Transverse colon (tissue), 4 donors: Measurements from ENCODE around the gene PARN. TPM values are rescaled to one million over a fixed set of nuclear protein-coding genes. Genes with fewer than 3 reads are reported as not detected.

Experiments
- DNase-seq: peaks from one replicate; pipeline ENCODE4 v3.0.0-alpha.2; 2019
- H3K27ac ChIP-seq, 4 donors: fragments of 200-600 bp; sonication (generic); 2 replicates each; pipeline ENCODE4 v1.5.1; 2016 to 2018; ENCODE audit warnings: inconsistent platforms in 4 of 4
- H3K27me3 ChIP-seq: fragments of 200-600 bp; sonication (generic); 2 replicates; pipeline ENCODE4 v1.5.1; 2017; ENCODE audit warnings: inconsistent platforms
- H3K36me3 ChIP-seq, 4 donors: fragments of 200-600 bp; sonication (generic); 2 replicates each; pipeline ENCODE4 v1.5.1; 2017 to 2019; ENCODE audit warnings: inconsistent platforms in 4 of 4
- H3K4me1 ChIP-seq, 4 donors: fragments of 200-600 bp; sonication (generic); 2 replicates each; pipeline ENCODE4 v1.5.1; 2017 to 2020; ENCODE audit warnings: inconsistent platforms in 4 of 4
- H3K4me3 ChIP-seq, 4 donors: fragments of 200-600 bp; sonication (generic); 1 replicate in 1 of 4; 2 replicates in 3 of 4; pipeline versions ENCODE4 v1.5.1 to v1.6.1; 2017 to 2019; ENCODE audit warnings: inconsistent platforms in 4 of 4
- H3K9me3 ChIP-seq, 2 donors: fragments of 200-600 bp; sonication (generic); 2 replicates each; pipeline ENCODE4 v1.5.1; 2017 to 2019; ENCODE audit warnings: inconsistent platforms in 2 of 2
- EP300 ChIP-seq: sonication (generic); formaldehyde crosslinking; IDR thresholded peaks from one replicate; pipeline ENCODE4 v1.6.1; 2017; ENCODE audit warnings: antibody characterized with exemption, low read depth
- POLR2A ChIP-seq: fragments of 450-650 bp; IDR thresholded peaks from one replicate; pipeline ENCODE4 v1.6.1; 2016; ENCODE audit warnings: antibody characterized with exemption, mild to moderate bottlenecking, moderate library complexity
- POLR2AphosphoS5 ChIP-seq, 3 donors: sonication (generic); formaldehyde crosslinking; IDR thresholded peaks; one replicate each; pipeline ENCODE4 v1.6.1; 2016; ENCODE audit warnings: antibody characterized with exemption in 3 of 3
- WGBS, 2 donors: methylation state at CpG; one replicate each; pipeline ENCODE4 v1.1.5; 2018; ENCODE audit warnings: low coverage in 1 of 2; 5-methylcytosine and 5-hydroxymethylcytosine counted together
- in situ Hi-C, 4 donors: fragments of 200-750 bp; cut with MboI; loops; one replicate each; pipeline versions ENCODE4 v1.15.0 to v1.15.1; 2017; ENCODE audit warnings: low sequenced_read_pairs in 3 of 4, low pct_ligation_motif_present in 1 of 4, low pct_unique_long_range_greater_than_20kb in 1 of 4
- intact Hi-C: fragments of 100-400 bp; cut with DNase I; formaldehyde crosslinking; loops from one replicate; pipeline ENCODE4 v1.15.1; 2023; ENCODE audit warnings: low total_unique reads
- total RNA-seq, 4 donors: library from RNA; depleted of rRNA; stranded (reverse); fragments of >200 nt; gene quantifications; one replicate each; pipeline ENCODE4 v1.1.0, GENCODE V29; 2016
- TF ChIP-seq, protein P1 (sequence below), 5 experiments: fragments of 200-600 bp in 3 of 5; fragments of 450-650 bp in 2 of 5; sonication (generic) in 3 of 5; IDR thresholded peaks; 1 replicate in 2 of 5; 2 replicates in 3 of 5; pipeline ENCODE4 v1.5.1; 2016 to 2017; ENCODE audit warnings: antibody characterized with exemption in 5 of 5, inconsistent platforms in 3 of 5, mild to moderate bottlenecking in 2 of 5, moderate library complexity in 1 of 5

PARN gene
- total RNA-seq, 4 donors from 2014 or later = 26.9 to 57.3 (median 34.1) TPM

DNA sequence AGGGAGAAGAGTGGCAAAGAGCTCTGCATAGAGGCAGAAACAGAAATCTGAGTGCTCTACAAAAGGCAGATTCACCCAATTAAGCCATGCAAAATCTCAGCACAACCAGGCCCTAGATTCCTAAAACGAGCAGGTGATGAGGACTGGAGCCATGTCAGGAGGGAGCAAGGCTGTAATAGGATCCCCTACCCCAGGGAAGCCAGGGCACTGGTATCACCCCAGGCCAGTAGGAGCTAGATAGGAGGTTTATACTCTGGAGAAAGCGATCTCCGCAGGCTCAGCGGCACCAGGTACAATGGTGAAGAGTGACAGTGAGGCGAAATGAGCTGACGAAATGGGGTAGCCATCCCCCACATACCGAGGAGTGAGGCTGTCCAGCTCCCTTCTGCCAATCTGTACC lies 171.5 kb downstream of the PARN start:
- H3K27me3 ChIP-seq = no peaks in the 10 kb centered on the region
- H3K4me3 ChIP-seq = no peak overlapping the region
- H3K27ac ChIP-seq = no peak overlapping the region
- intact Hi-C loops (no loop called here), in situ Hi-C loops (loop anchor here in 1 of 4 donors (10.0 kb wide), 1 partner anchor 64 kb away; no protein-coding TSS in a partner anchor)
- 90 to 93% methylated on average over 7 of the region's 7 CpGs for WGBS, 2 donors
- TF ChIP-seq POLR2A (no peak), EP300 (no peak), POLR2AphosphoS5 (IDR thresholded peaks at IDR 0.05) (no peak)
- TF ChIP-seq, protein P1, sequence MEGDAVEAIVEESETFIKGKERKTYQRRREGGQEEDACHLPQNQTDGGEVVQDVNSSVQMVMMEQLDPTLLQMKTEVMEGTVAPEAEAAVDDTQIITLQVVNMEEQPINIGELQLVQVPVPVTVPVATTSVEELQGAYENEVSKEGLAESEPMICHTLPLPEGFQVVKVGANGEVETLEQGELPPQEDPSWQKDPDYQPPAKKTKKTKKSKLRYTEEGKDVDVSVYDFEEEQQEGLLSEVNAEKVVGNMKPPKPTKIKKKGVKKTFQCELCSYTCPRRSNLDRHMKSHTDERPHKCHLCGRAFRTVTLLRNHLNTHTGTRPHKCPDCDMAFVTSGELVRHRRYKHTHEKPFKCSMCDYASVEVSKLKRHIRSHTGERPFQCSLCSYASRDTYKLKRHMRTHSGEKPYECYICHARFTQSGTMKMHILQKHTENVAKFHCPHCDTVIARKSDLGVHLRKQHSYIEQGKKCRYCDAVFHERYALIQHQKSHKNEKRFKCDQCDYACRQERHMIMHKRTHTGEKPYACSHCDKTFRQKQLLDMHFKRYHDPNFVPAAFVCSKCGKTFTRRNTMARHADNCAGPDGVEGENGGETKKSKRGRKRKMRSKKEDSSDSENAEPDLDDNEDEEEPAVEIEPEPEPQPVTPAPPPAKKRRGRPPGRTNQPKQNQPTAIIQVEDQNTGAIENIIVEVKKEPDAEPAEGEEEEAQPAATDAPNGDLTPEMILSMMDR (IDR thresholded peaks at IDR 0.05) = no peak
- no peaks in the 10 kb centered on the region for H3K4me1 ChIP-seq
- no peak for DNase-seq
- H3K36me3 ChIP-seq = no peaks in the 10 kb centered on the region
- H3K9me3 ChIP-seq = peaks cover 0 to under 1% of the 10 kb centered on the region in 2 donors

DNA sequence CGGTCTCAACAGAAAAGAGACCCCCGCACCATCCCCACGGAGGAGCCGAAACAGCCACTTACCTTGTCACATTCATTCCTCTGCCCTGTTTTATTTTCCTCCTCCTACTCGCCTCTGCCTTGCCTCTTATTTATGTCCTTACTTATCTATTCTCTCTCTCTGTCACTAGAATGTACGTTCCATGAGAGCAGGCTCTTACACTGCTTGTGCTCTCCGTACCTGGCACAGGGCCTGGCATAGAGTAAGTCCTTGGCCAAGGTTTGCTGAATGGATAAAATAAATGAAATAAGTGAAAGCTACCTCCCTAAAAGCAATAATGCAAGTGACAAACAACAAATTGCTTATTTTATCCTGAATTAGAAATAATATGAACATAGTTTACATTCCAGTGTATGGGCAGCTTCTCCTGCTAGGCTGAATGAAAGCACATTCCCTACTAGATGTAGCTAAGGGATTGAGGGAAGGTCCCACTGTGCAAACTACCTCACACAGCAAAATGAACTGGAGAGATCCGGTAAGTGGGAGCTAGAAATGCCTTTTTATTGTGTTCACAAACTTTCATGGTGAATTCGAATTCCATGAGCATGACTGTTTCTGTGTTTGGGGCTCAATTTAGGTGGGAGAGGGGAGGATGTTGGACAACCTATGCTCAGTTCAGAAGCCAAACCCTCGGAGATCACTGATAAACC lies 173.1 kb downstream of the PARN start:
- DNase-seq = no peak
- H3K4me3 ChIP-seq = no peak overlapping the region
- no peaks in the 10 kb centered on the region for H3K27me3 ChIP-seq
- 95 to 96% methylated on average over 9 to 10 of the region's 10 CpGs for WGBS, 2 donors
- in situ Hi-C loops = loop anchor here in 1 of 4 donors (10.0 kb wide), 1 partner anchor 62 kb away; no protein-coding TSS in a partner anchor
- no peak overlapping the region for H3K27ac ChIP-seq
- intact Hi-C loops = no loop called here
- H3K36me3 ChIP-seq = no peaks in the 10 kb centered on the region
- TF ChIP-seq POLR2A (no peak), EP300 (no peak), POLR2AphosphoS5 (IDR thresholded peaks at IDR 0.05) (no peak)
- TF ChIP-seq, protein P1 (IDR thresholded peaks at IDR 0.05) = no peak
- no peaks in the 10 kb centered on the region for H3K4me1 ChIP-seq
- no peaks in the 10 kb centered on the region for H3K9me3 ChIP-seq

DNA sequence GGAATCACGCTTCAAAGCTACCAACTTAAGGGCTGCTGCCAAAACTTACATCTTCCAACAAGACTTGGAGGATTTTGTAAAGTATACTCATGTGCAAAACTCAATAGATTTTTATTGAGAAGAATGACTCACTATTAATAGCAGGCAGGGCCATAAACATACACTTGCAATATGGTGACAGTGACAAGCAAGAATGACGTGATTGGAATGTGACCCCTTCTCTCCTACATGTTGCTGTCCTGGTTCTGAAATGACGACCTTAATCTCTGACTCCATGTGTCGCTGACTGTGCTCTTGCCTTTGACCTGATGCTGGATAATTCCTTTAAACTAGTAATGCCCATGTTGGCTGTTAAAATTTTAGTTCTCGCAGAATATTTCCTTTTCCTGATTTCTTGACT lies 174.5 kb downstream of the PARN start:
- intact Hi-C loops = no loop called here
- in situ Hi-C loops = loop anchor here in 1 of 4 donors (10.0 kb wide), 1 partner anchor 61 kb away; no protein-coding TSS in a partner anchor
- no peaks in the 10 kb centered on the region for H3K9me3 ChIP-seq
- H3K36me3 ChIP-seq = no peaks in the 10 kb centered on the region
- DNase-seq = no peak
- no peak for TF ChIP-seq POLR2AphosphoS5 (IDR thresholded peaks at IDR 0.05)
- TF ChIP-seq POLR2A = no peak
- TF ChIP-seq, protein P1 (IDR thresholded peaks at IDR 0.05) = no peak
- TF ChIP-seq EP300 = no peak
- H3K27me3 ChIP-seq = no peaks in the 10 kb centered on the region
- WGBS, 2 donors = 86 to 88% methylated on average over 5 of the region's 5 CpGs
- no peaks in the 10 kb centered on the region for H3K4me1 ChIP-seq
- no peak overlapping the region for H3K4me3 ChIP-seq
- H3K27ac ChIP-seq = no peak overlapping the region

DNA sequence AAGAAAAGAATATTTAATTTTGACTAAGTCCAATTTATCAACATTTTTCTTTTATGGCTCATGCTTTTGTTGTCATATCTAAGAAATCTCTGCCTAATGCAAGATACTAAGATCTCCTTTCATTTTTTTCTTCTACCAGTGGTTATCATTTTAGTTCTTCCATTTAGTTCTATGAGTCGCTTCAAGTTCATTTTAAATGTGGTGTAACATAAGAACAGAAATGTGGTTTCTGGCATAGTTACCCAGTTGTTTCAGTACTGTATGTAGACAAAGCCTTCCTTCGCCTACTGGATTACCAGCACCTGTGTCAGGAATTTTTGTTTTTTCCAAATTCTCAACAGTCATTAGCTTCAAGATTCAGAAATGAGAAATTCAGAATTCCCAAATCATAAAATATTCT lies 175.7 kb downstream of the PARN start:
- Histone ChIP-seq H3K4me1 (no peaks in the 10 kb centered on the region), H3K4me3 (no peak overlapping the region), H3K36me3 (no peaks in the 10 kb centered on the region), H3K27me3 (no peaks in the 10 kb centered on the region), H3K9me3 (no peaks in the 10 kb centered on the region), H3K27ac (no peak overlapping the region)
- intact Hi-C loops = no loop called here
- WGBS, 2 donors = 94 to 95% methylated on average over 2 of the region's 2 CpGs
- in situ Hi-C loops = loop anchor here in 1 of 4 donors (10.0 kb wide), 1 partner anchor 60 kb away; no protein-coding TSS in a partner anchor
- no peak for DNase-seq
- no peak for TF ChIP-seq POLR2AphosphoS5 (IDR thresholded peaks at IDR 0.05)
- TF ChIP-seq EP300 = no peak
- no peak for TF ChIP-seq POLR2A
- TF ChIP-seq, protein P1 (IDR thresholded peaks at IDR 0.05) = no peak
